H1 (cell line): Measurements from ENCODE around the gene PRR20A. TPM values are rescaled to one million over a fixed set of nuclear protein-coding genes. Genes with fewer than 3 reads are reported as not detected.

Source experiments
- CTCF ChIA-PET: fragments of 300-600 bp; sonication (Branson Sonifier 250); formaldehyde crosslinking; loops from one replicate; lab custom pipeline; 2021; ENCODE audit not compliant: partially characterized antibody; lab: Charles Lee
- POLR2A ChIA-PET: fragments of 300-600 bp; sonication (Branson Sonifier 250); formaldehyde crosslinking; loops from one replicate; lab custom pipeline; 2021; ENCODE audit warnings: inconsistent platforms; ENCODE audit not compliant: partially characterized antibody; lab: Charles Lee
- DNase-seq, 2 experiments: peaks; one replicate each; pipeline versions ENCODE4 v3.0.0 to v3.0.0-alpha.2; 2010 to 2022; ENCODE audit warnings: low spot score in 2 of 2, low read depth in 1 of 2, mixed read lengths in 1 of 2
- FAIRE-seq: peaks from 2 replicates; lab custom pipeline; 2011; peaks lifted over from hg19 to GRCh38; lab: Jason Lieb, UNC
- H2AFZ ChIP-seq: 2 replicates; pipeline ENCODE4 v1.8.1; 2012; ENCODE audit warnings: low read length, inconsistent platforms
- H2AK5ac ChIP-seq: 2 replicates; pipeline ENCODE4 v1.6.1; 2013; ENCODE audit warnings: low read depth, low read length
- H2BK120ac ChIP-seq: replicated peaks from 2 replicates; pipeline ENCODE3; 2013; ENCODE audit warnings: low read depth, low read length, inconsistent platforms
- H2BK12ac ChIP-seq: 2 replicates; pipeline ENCODE4 v1.6.1; 2013; ENCODE audit warnings: low read depth, low read length
- H2BK15ac ChIP-seq: 2 replicates; pipeline ENCODE4 v1.6.1; 2013; ENCODE audit warnings: low read length
- H2BK20ac ChIP-seq: 2 replicates; pipeline ENCODE4 v1.6.1; 2013; ENCODE audit warnings: low read length
- H2BK5ac ChIP-seq: 2 replicates; pipeline ENCODE4 v1.6.1; 2013; ENCODE audit warnings: low read depth, low read length
- H3K14ac ChIP-seq: 2 replicates; pipeline ENCODE4 v1.6.1; 2013; ENCODE audit warnings: inconsistent platforms; ENCODE audit not compliant: insufficient read length
- H3K18ac ChIP-seq: 2 replicates; pipeline ENCODE4 v1.6.1; 2013; ENCODE audit warnings: low read length; ENCODE audit errors: extremely low read depth
- H3K23ac ChIP-seq: 2 replicates; pipeline ENCODE4 v1.6.1; 2013; ENCODE audit warnings: inconsistent platforms; ENCODE audit not compliant: insufficient read length
- H3K23me2 ChIP-seq: 2 replicates; pipeline ENCODE4 v1.6.1; 2013; ENCODE audit warnings: low read depth, low read length
- H3K27ac ChIP-seq: 2 replicates; pipeline ENCODE4 v1.6.1; 2011; ENCODE audit warnings: low read depth, low read length, inconsistent platforms
- H3K27me3 ChIP-seq, 4 experiments: replicated peaks in 1 of 4; 1 replicate in 1 of 4; 2 replicates in 3 of 4; pipeline versions ENCODE4 v1.6.1 to v1.8.1; 2011 to 2013; ENCODE audit warnings: low read length in 3 of 4, mild to moderate bottlenecking in 3 of 4, inconsistent platforms in 2 of 4, mixed read lengths in 2 of 4, moderate library complexity in 1 of 4; ENCODE audit not compliant: control insufficient read depth in 3 of 4, insufficient read depth in 3 of 4; ENCODE audit errors: extremely low read depth in 1 of 4
- H3K36me3 ChIP-seq, 4 experiments: 2 replicates each; pipeline versions ENCODE4 v1.6.1 to v1.8.1; 2011 to 2013; ENCODE audit warnings: mild to moderate bottlenecking in 4 of 4, low read length in 3 of 4, moderate library complexity in 2 of 4, control low read depth in 1 of 4, inconsistent platforms in 1 of 4; ENCODE audit not compliant: insufficient read depth in 4 of 4, control insufficient read depth in 2 of 4
- H3K4ac ChIP-seq: replicated peaks from 2 replicates; pipeline ENCODE3; 2013; ENCODE audit warnings: low read length, low read depth, mixed read lengths, inconsistent platforms; ENCODE audit not compliant: insufficient read length
- H3K4me1 ChIP-seq, 4 experiments: replicated peaks in 1 of 4; 1 replicate in 1 of 4; 2 replicates in 3 of 4; pipeline versions ENCODE4 v1.6.1 to v1.8.1; 2011 to 2013; ENCODE audit warnings: low read length in 3 of 4, inconsistent platforms in 2 of 4, mixed read lengths in 1 of 4; ENCODE audit not compliant: insufficient read depth in 4 of 4, control insufficient read depth in 3 of 4
- H3K4me2 ChIP-seq, 2 experiments: 2 replicates each; pipeline versions ENCODE4 v1.6.1 to v1.8.1; 2011 to 2013; ENCODE audit warnings: low read depth in 2 of 2, low read length in 2 of 2, control low read depth in 1 of 2, inconsistent platforms in 1 of 2, mild to moderate bottlenecking in 1 of 2; ENCODE audit not compliant: insufficient read depth in 1 of 2
- H3K4me3 ChIP-seq, 4 experiments: fragments of 200-600, 300-600 bp in 1 of 4; sonication (generic), shearing (Covaris generic), sonication (Bioruptor Twin) in 1 of 4; 2 replicates each; pipeline versions ENCODE4 v1.5.1 to v1.8.1; 2011 to 2016; ENCODE audit warnings: low read length in 4 of 4, low read depth in 3 of 4, control low read depth in 2 of 4, inconsistent platforms in 2 of 4, mild to moderate bottlenecking in 2 of 4, mixed read lengths in 1 of 4, moderate library complexity in 1 of 4; ENCODE audit not compliant: insufficient read depth in 2 of 4; ENCODE audit errors: extremely low read depth in 1 of 4
- H3K56ac ChIP-seq: replicated peaks from 2 replicates; pipeline ENCODE3; 2013; ENCODE audit warnings: low read depth, mild to moderate bottlenecking, mixed read lengths, low read length, inconsistent platforms; ENCODE audit not compliant: insufficient read length
- H3K79me1 ChIP-seq: 2 replicates; pipeline ENCODE4 v1.6.1; 2013; ENCODE audit warnings: low read depth, low read length, control low read depth
- H3K79me2 ChIP-seq, 2 experiments: 2 replicates each; pipeline versions ENCODE4 v1.6.1 to v1.8.1; 2012 to 2013; ENCODE audit warnings: low read length in 2 of 2, mild to moderate bottlenecking in 2 of 2, inconsistent platforms in 1 of 2; ENCODE audit not compliant: insufficient read depth in 2 of 2, control insufficient read depth in 1 of 2
- H3K9ac ChIP-seq, 4 experiments: replicated peaks in 1 of 4; 1 replicate in 1 of 4; 2 replicates in 3 of 4; pipeline versions ENCODE4 v1.6.1 to v1.8.1; 2011 to 2013; ENCODE audit warnings: low read depth in 3 of 4, low read length in 3 of 4, control low read depth in 2 of 4, mild to moderate bottlenecking in 2 of 4, moderate library complexity in 2 of 4, inconsistent platforms in 1 of 4; ENCODE audit errors: extremely low read depth in 1 of 4
- H3K9me3 ChIP-seq, 2 experiments: 2 replicates each; pipeline versions ENCODE4 v1.6.1 to v1.8.1; 2012 to 2013; ENCODE audit warnings: mild to moderate bottlenecking in 2 of 2, moderate library complexity in 2 of 2, control low read depth in 1 of 2, inconsistent platforms in 1 of 2, low read depth in 1 of 2, low read length in 1 of 2, mixed read lengths in 1 of 2; ENCODE audit not compliant: insufficient read depth in 2 of 2
- H4K20me1 ChIP-seq, 2 experiments: replicated peaks in 1 of 2; 2 replicates each; pipeline versions ENCODE3 to v1.8.1; 2011 to 2013; ENCODE audit warnings: inconsistent platforms in 2 of 2, low read length in 2 of 2, mild to moderate bottlenecking in 1 of 2; ENCODE audit not compliant: insufficient read depth in 2 of 2, control insufficient read depth in 1 of 2
- H4K5ac ChIP-seq: 2 replicates; pipeline ENCODE4 v1.6.1; 2013; ENCODE audit warnings: low read length, low read depth, mixed read lengths, inconsistent platforms; ENCODE audit not compliant: insufficient read length
- H4K8ac ChIP-seq: 2 replicates; pipeline ENCODE4 v1.8.0; 2013; ENCODE audit warnings: mild to moderate bottlenecking, moderate library complexity, low read length, inconsistent platforms; ENCODE audit not compliant: insufficient read depth; ENCODE audit errors: extremely low read depth
- H4K91ac ChIP-seq: replicated peaks from 2 replicates; pipeline ENCODE3; 2013; ENCODE audit warnings: low read length, mixed read lengths, inconsistent platforms; ENCODE audit not compliant: insufficient read length
- RAD21 ChIP-seq, 2 experiments: IDR thresholded peaks in 1 of 2; conservative IDR thresholded peaks in 1 of 2; 2 replicates each; pipeline ENCODE4 v1.6.1; 2011; ENCODE audit warnings: low read depth in 2 of 2, low read length in 2 of 2, improper control_type of control experiment in 1 of 2, inconsistent platforms in 1 of 2, mild to moderate bottlenecking in 1 of 2, moderate library complexity in 1 of 2
- SP1 ChIP-seq: IDR thresholded peaks from 2 replicates; pipeline ENCODE4 v1.6.1; 2011; ENCODE audit warnings: low read depth, low read length
- WGBS, 2 experiments: shearing (Covaris generic) in 1 of 2; methylation state at CpG; one replicate each; pipeline versions ENCODE4 v1.1.6 to v1.1.7; 2013 to 2015; ENCODE audit warnings: low lambda C conversion rate in 2 of 2, mixed read lengths in 2 of 2, inconsistent platforms in 1 of 2, low coverage in 1 of 2, missing lambda C conversion rate in 1 of 2; ENCODE audit not compliant: insufficient replicate concordance in 2 of 2, insufficient coverage in 1 of 2, insufficient read length in 1 of 2; ENCODE audit errors: extremely low coverage in 1 of 2, missing lambda C conversion rate in 1 of 2; 5-methylcytosine and 5-hydroxymethylcytosine counted together
- polyA plus RNA-seq, 7 experiments: library from polyadenylated mRNA; depleted of rRNA in 3 of 7; stranded (reverse) in 5 of 7; unstranded in 2 of 7; fragments of >200 nt in 5 of 7; fragments of 200-250 nt in 2 of 7; gene quantifications; 1 replicate in 5 of 7; 2 replicates in 1 of 7; 4 replicates in 1 of 7; pipeline versions ENCODE4 v1.2.1 to v1.2.3, GENCODE V29; 2011 to 2013; ENCODE audit warnings: missing spikeins in 2 of 7, mixed read lengths in 2 of 7
- total RNA-seq: library from RNA; stranded (reverse); fragmentation: NEBNext Ultra II Directional; extraction: Animal tissue kit (Norgen Biotek cat#: 25700); gene quantifications from 2 replicates; pipeline ENCODE4 v1.2.1, GENCODE V29; 2021
- TF ChIP-seq, protein P1 (sequence below), 3 experiments: IDR thresholded peaks; 1 replicate in 2 of 3; 2 replicates in 1 of 3; pipeline versions ENCODE4 v1.5.1 to v1.6.1; 2011; ENCODE audit warnings: low read length in 3 of 3, mild to moderate bottlenecking in 3 of 3, inconsistent platforms in 2 of 3, low read depth in 1 of 3, moderate library complexity in 1 of 3; ENCODE audit not compliant: insufficient read depth in 1 of 3; ENCODE audit errors: control extremely low read depth in 1 of 3

Gene PRR20A
- total and polyA plus RNA-seq, 2 of the 8 experiments (the other 6 are each of a cell fraction or from before 2014, with no cell fraction given) = not detected

DNA sequence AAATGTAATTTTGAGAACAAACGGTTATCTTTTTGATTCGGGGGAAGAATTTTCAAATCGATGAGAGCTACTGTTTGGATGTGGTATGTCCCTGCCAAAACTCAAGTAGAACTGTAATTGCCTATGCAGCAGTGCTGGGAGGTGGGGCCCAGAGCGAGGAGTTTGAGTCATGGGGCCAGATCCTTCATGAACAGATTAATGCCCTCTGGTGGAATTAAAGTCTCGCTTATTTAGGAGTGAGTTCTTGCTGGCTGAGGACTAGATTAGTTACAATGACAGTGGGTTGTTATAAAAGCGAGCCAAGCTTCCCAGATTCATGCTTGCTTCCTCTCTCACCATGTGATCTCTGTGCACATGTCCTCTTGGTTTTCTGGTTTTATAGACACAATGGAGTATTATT, 11.8 kb upstream of the PRR20A start:
- no peak overlapping the region for H3K4ac ChIP-seq
- no peak overlapping the region for H2BK15ac ChIP-seq
- TF ChIP-seq RAD21 (IDR thresholded peaks at IDR 0.05 in 1 of 2, conservative IDR thresholded peaks at IDR 0.05 in 1 of 2; ENCODE audit: low read depth in 2 of 2, low read length in 2 of 2) (peak in 1 of 2 experiments; percentile 47; a peak in 3 of 4 replicates), SP1 (no peak)
- TF ChIP-seq, protein P1, sequence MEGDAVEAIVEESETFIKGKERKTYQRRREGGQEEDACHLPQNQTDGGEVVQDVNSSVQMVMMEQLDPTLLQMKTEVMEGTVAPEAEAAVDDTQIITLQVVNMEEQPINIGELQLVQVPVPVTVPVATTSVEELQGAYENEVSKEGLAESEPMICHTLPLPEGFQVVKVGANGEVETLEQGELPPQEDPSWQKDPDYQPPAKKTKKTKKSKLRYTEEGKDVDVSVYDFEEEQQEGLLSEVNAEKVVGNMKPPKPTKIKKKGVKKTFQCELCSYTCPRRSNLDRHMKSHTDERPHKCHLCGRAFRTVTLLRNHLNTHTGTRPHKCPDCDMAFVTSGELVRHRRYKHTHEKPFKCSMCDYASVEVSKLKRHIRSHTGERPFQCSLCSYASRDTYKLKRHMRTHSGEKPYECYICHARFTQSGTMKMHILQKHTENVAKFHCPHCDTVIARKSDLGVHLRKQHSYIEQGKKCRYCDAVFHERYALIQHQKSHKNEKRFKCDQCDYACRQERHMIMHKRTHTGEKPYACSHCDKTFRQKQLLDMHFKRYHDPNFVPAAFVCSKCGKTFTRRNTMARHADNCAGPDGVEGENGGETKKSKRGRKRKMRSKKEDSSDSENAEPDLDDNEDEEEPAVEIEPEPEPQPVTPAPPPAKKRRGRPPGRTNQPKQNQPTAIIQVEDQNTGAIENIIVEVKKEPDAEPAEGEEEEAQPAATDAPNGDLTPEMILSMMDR (IDR thresholded peaks at IDR 0.05; ENCODE audit: control extremely low read depth in 1 of 3, insufficient read depth in 1 of 3, low read depth in 1 of 3, low read length in 3 of 3) = peak in 2 of 3 experiments; percentile 8; a peak in 1 of 4 replicates
- ChIA-PET CTCF (no interaction called here), POLR2A (no interaction called here)
- H2BK12ac ChIP-seq = no peak overlapping the region
- H4K20me1 ChIP-seq = no peaks in the 10 kb centered on the region
- H3K4me3 ChIP-seq = no peak overlapping the region
- H3K36me3 ChIP-seq = no peaks in the 10 kb centered on the region
- H2BK120ac ChIP-seq = no peak overlapping the region
- no peak overlapping the region for H2AK5ac ChIP-seq
- no peaks in the 10 kb centered on the region for H3K27me3 ChIP-seq
- H3K27ac ChIP-seq = no peak overlapping the region
- WGBS, 2 experiments = 93% methylated on average over 6 of the region's 6 CpGs; no CpG with 5 or more reads in 1 of the 2 experiments
- H3K9ac ChIP-seq = no peak overlapping the region
- H3K23me2 ChIP-seq = no peaks in the 10 kb centered on the region
- H2BK20ac ChIP-seq = no peak overlapping the region
- H3K4me2 ChIP-seq = no peak overlapping the region
- peak in 1 of 2 experiments; percentile 15 for DNase-seq
- no peaks in the 10 kb centered on the region for H3K4me1 ChIP-seq
- H4K5ac ChIP-seq = no peak overlapping the region
- H3K23ac ChIP-seq = no peak overlapping the region
- no peak overlapping the region for H4K8ac ChIP-seq
- H3K79me2 ChIP-seq = no peaks in the 10 kb centered on the region
- H3K14ac ChIP-seq = no peak overlapping the region
- H3K9me3 ChIP-seq = no peaks in the 10 kb centered on the region; a peak in 1 of 4 replicates
- no peak for FAIRE-seq
- H3K56ac ChIP-seq = no peak overlapping the region
- H2BK5ac ChIP-seq = no peak overlapping the region
- no peak overlapping the region for H2AFZ ChIP-seq
- no peaks in the 10 kb centered on the region for H3K79me1 ChIP-seq
- H3K18ac ChIP-seq = no peak overlapping the region
- no peak overlapping the region for H4K91ac ChIP-seq
